ENCODE data around the gene SLC25A18.

The SLC25A18 gene

GRCh38 chr22:17569971-17570511 is 6.7 kb downstream of the SLC25A18 start:
- in situ Hi-C loops (cut with MboI; ENCODE audit: low sequenced_read_pairs), result no loop called here

- in situ Hi-C loops (cut with MboI; ENCODE audit: low sequenced_read_pairs), result no loop called here
These were observed 7.7 kb downstream of the SLC25A18 start for GRCh38 chr22:17570851-17571631.

DNA sequence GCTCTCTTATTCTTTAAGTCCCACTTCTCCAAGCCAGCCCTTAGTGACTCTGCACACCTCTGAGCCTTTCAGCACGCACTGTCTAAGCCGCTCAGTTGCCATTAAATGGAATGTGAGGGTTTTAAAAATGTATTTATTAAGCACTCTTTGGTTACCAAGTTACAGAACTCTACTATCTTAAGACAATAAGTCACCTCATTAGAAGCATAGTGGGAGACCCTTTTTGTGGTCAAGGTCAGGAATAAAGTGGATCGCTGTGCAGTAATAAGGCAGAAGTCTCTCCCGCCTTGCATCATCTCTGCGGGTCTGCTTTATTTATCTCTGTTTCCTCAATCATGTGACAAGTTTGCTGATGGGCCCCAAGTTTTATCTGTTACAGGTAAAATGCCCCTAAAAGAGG is 11.9 kb downstream of the SLC25A18 start:
- in situ Hi-C loops (cut with MboI; ENCODE audit: low sequenced_read_pairs), result no loop called here

- in situ Hi-C loops (cut with MboI; ENCODE audit: low sequenced_read_pairs), result no loop called here
These were observed 12.4 kb downstream of the SLC25A18 start for GRCh38 chr22:17575681-17576080.

GRCh38 chr22:17576470-17576869 is 13.2 kb downstream of the SLC25A18 start:
- in situ Hi-C loops (cut with MboI; ENCODE audit: low sequenced_read_pairs), result no loop called here

DNA sequence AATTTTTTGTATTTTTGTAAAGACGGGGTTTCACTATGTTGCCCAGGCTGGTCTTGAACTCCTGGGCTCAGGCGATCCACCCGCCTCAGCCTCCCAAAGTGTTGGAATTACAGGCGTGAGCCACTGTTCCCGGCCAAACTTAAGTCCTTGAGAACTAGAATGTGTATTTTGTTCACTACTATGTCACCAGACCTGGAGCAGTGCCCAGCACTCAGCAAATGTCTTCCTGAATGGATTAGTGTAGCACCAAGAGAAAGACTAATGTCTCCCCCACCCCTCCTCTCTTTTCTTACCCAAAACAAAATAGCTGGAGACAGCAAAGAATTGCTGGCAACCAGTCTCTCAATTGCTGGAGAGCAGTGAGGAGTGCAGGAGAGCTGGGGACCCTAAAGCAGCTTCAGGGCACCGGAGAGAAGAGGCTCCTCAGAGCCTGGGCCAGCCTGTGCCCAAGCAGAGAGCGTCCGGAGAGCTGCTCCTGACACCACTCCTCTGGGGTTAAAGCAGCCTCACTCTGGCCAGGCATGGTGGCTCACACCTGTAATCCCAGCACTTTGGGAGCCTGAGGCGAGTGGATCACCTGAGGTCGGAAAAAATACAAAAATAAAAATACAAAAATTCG is 14.9 kb downstream of the SLC25A18 start:
- in situ Hi-C loops (cut with MboI; ENCODE audit: low sequenced_read_pairs), result no loop called here

- in situ Hi-C loops (cut with MboI; ENCODE audit: low sequenced_read_pairs), result no loop called here
These were observed 16.3 kb downstream of the SLC25A18 start for GRCh38 chr22:17579535-17579981.

GRCh38 chr22:17580441-17581031 is 17.2 kb downstream of the SLC25A18 start:
- in situ Hi-C loops (cut with MboI; ENCODE audit: low sequenced_read_pairs), result no loop called here

GRCh38 chr22:17581056-17581455 is 17.8 kb downstream of the SLC25A18 start:
- in situ Hi-C loops (cut with MboI; ENCODE audit: low sequenced_read_pairs), result no loop called here

GRCh38 chr22:17581631-17582030 is 18.3 kb downstream of the SLC25A18 start:
- in situ Hi-C loops (cut with MboI; ENCODE audit: low sequenced_read_pairs), result no loop called here

- in situ Hi-C loops (cut with MboI; ENCODE audit: low sequenced_read_pairs), result no loop called here
These were observed 19.9 kb downstream of the SLC25A18 start for GRCh38 chr22:17583151-17583550.

DNA sequence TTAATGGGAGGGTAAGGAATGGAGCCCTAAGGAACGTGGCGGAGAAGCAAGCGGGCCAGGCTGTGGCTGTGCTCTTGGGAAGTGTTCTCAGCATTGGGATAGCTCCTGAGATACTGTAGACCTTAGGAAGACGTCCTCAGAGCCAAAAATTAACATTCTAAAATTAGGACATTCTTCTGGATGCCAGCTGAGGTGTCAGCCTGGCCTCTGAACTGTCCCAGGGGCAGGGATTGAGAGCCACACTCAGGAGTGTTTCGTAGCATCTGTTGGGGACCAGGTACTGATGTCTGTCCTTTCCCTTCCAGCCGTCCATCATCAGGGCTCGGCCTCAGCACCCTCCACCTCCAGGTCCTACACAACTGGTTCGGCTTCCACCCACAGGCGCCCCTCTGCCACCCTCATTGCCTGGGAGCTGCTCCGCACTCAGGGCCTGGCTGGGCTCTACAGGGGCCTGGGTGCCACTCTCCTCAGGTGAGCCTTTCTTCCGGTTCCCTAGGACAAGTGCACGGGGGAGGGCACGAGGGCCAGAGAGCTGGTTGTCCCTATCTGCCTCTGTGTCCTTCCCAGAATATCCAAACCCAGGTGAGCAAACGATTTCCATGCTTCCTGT is 23.6 kb downstream of the SLC25A18 start:
- in situ Hi-C loops (cut with MboI; ENCODE audit: low sequenced_read_pairs), result no loop called here

- in situ Hi-C loops (cut with MboI; ENCODE audit: low sequenced_read_pairs), result no loop called here
These were observed 24.3 kb downstream of the SLC25A18 start for GRCh38 chr22:17587629-17588028.

DNA sequence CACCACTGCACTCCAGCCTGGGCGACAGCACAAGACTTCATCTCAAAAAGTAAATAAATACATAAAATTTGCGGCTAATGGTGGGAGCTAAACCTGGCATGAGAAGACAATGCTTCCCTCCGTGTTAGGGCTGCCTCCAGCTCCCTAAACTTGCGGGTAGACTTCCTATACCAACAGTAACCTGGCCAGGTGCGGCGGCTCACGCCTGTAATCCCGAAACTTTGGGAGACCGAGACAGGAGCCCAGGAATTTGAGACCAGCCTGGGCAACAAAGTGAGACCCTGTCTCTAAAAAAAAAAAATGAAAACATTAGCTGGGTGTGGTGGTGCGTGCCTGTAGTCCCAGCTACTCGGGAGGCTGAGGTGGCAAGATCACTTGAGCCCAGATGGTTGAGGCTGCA is 25.3 kb downstream of the SLC25A18 start:
- in situ Hi-C loops (cut with MboI; ENCODE audit: low sequenced_read_pairs), result no loop called here

DNA sequence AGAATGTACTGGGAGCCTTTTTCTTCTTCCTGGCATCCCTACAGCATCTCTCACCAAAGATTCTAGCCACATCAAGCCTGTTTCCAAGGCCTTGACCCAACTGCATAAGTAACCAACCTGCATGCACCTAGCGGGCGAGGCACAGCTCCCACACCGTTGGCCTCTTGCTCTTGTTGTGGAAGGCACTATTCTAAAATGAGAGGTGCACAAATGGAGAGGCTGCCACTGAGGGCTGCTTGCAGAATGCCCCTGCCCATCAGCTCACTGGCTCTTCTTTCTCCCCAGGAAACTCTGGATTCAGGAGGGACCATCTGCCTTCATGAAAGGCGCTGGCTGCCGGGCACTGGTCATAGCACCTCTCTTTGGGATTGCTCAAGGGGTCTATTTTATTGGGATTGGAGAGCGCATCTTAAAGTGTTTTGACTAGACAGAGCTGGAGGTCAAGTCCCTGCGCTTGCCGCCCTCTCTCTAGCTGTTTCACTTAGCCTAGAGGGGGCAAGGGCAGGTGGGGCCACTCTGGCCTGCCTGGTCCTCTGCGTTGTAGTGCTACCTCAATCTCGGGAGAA is 26.6 kb downstream of the SLC25A18 start:
- in situ Hi-C loops (cut with MboI; ENCODE audit: low sequenced_read_pairs), result no loop called here

DNA sequence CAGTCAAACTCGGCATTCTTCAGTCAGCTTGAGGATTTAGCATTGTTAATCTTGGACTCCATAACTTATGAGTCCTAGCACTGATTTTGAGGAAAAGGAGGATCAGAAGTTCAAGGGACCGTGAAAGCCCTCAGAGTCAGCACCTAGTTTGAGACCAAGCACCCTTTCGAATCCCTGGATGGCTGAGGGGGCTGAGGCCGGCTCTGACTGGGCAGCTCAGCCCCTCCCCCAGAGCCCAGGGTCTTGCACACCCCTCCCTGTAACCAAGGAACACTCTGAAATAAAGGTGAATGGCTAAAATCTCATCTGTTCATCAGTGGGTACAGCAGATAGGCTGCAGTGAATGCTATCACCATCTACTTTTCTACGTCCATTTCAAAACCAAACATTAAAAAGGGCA is 27.3 kb downstream of the SLC25A18 start:
- in situ Hi-C loops (cut with MboI; ENCODE audit: low sequenced_read_pairs), result no loop called here

- in situ Hi-C loops (cut with MboI; ENCODE audit: low sequenced_read_pairs), result no loop called here
These were observed 28.9 kb downstream of the SLC25A18 start for GRCh38 chr22:17592201-17592600.

DNA sequence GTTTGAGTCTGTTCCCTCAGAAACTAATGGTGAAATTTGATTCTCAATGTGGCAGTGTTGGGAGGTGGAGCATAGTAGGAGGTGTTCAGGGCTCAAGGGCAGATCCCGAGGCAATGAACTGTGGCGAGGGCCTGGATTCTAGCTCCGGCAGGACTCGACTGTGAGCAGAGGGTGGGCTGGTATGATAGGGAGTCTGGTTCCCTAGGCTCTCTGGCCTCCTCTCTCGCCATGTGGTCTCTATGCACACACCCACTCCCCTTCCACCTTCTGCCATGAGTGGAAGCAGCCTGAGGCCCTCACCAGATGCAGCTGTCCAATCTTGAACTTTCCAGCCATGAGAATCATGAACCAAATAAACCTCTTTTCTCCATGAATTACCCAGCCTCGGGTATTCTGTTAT is 32.9 kb downstream of the SLC25A18 start:
- in situ Hi-C loops (cut with MboI; ENCODE audit: low sequenced_read_pairs), result no loop called here

GRCh38 chr22:17597217-17597616 is 33.9 kb downstream of the SLC25A18 start:
- in situ Hi-C loops (cut with MboI; ENCODE audit: low sequenced_read_pairs), result no loop called here

DNA sequence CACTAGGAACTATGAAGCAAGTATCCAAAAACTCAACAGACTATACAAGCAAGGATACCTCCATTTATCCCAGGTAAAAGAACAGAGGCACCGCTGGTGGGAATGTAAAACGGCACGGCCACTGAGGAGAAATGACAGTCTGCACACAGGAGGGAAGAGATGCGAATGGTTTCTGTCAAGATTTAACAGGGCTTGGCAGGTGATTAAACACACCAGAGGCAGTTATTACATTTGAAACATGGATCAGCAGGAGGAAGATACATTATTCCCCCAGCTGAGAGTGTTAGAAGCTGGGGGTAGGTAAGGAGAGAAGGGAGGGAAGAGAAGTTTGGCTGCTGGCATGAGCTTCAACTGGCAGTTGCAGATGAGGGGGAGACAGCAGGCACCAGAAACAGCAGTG is 35.0 kb downstream of the SLC25A18 start:
- in situ Hi-C loops (cut with MboI; ENCODE audit: low sequenced_read_pairs), result no loop called here

GRCh38 chr22:17601031-17601430 is 37.7 kb downstream of the SLC25A18 start:
- in situ Hi-C loops (cut with MboI; ENCODE audit: low sequenced_read_pairs), result no loop called here

Data from HL-60/S4 treated with phorbol 12-myristate 13-acetate at 8.2 ng/mL for 4 days and 3 days (cell line).